Heart left ventricle (tissue), 16 donors: ENCODE data around the gene SIRPB2. TPM values are rescaled to one million over a fixed set of nuclear protein-coding genes. Genes with fewer than 3 reads are reported as not detected.
A peak's percentile ranks its signal among the peaks of the same experiment; 100 is the strongest.

Experiments
- ATAC-seq, 4 donors: fragments of 200-7000 bp; cut with Tn5 transposase; one replicate each; pipeline ENCODE4 v1.9.1; 2020 to 2022; ENCODE audit warnings: moderate library complexity in 4 of 4, mild to moderate bottlenecking in 3 of 4, moderate number of reproducible peaks in 1 of 4
- DNase-seq, 5 donors: peaks; one replicate each; pipeline ENCODE4 v3.0.0-alpha.2; 2020
- H3K27ac ChIP-seq, 12 donors: fragments of 200-600 bp; sonication (generic) in 4 of 12; one replicate each; pipeline versions ENCODE4 v1.5.0 to v1.8.0; 2016 to 2022; ENCODE audit warnings: mild to moderate bottlenecking in 2 of 12
- H3K27me3 ChIP-seq, 9 donors: fragments of 200-600 bp; sonication (generic) in 2 of 9; one replicate each; pipeline versions ENCODE4 v1.5.1 to v1.8.0; 2016 to 2022; ENCODE audit warnings: mild to moderate bottlenecking in 3 of 9
- H3K36me3 ChIP-seq, 9 donors: fragments of 200-600 bp; sonication (generic) in 2 of 9; one replicate each; pipeline versions ENCODE4 v1.5.0 to v1.8.0; 2018 to 2022; ENCODE audit warnings: mild to moderate bottlenecking in 2 of 9
- H3K4me1 ChIP-seq, 12 donors: fragments of 200-600 bp; sonication (generic) in 4 of 12; one replicate each; pipeline versions ENCODE4 v1.5.0 to v1.8.0; 2016 to 2022; ENCODE audit warnings: mild to moderate bottlenecking in 3 of 12
- H3K4me3 ChIP-seq, 12 donors: fragments of 200-600 bp; sonication (generic) in 4 of 12; one replicate each; pipeline versions ENCODE4 v1.5.0 to v1.8.0; 2017 to 2022; ENCODE audit warnings: mild to moderate bottlenecking in 9 of 12, moderate library complexity in 4 of 12
- H3K9me3 ChIP-seq, 12 donors: fragments of 200-600 bp; sonication (generic) in 4 of 12; one replicate each; pipeline versions ENCODE4 v1.5.0 to v1.8.0; 2016 to 2022; ENCODE audit warnings: mild to moderate bottlenecking in 1 of 12
- CTCF ChIP-seq, 12 donors: fragments of 200-600 bp; sonication (generic) in 4 of 12; IDR thresholded peaks; one replicate each; pipeline versions ENCODE4 v1.5.0 to v1.8.0; 2018 to 2022; ENCODE audit warnings: antibody characterized with exemption in 12 of 12, mild to moderate bottlenecking in 5 of 12
- POLR2A ChIP-seq, 2 donors: fragments of 450-650 bp; IDR thresholded peaks; one replicate each; pipeline ENCODE4 v1.6.1; 2017; ENCODE audit warnings: antibody characterized with exemption in 2 of 2, mild to moderate bottlenecking in 2 of 2, moderate library complexity in 2 of 2
- WGBS, 4 donors: extraction: QIAGEN DNeasy Blood & Tissue Kit in 2 of 4; methylation state at CpG; one replicate each; pipeline versions ENCODE4 v1.1.5 to v1.1.7; 2013 to 2018; 5-methylcytosine and 5-hydroxymethylcytosine counted together
- intact Hi-C, 10 donors: fragments of 100-400 bp; cut with DNase I; formaldehyde crosslinking; loops; one replicate each; pipeline versions ENCODE4 v1.11.1 to v1.14.2; 2022
- polyA plus RNA-seq, 2 donors: library from polyadenylated mRNA; stranded (reverse); fragments of 200-250 nt; gene quantifications; one replicate each; pipeline ENCODE4 v1.2.3, GENCODE V29; 2013
- total RNA-seq, 9 donors: library from RNA; depleted of rRNA in 2 of 9; stranded (reverse); fragments of >200 nt in 2 of 9; fragmentation: NEBNext Ultra II Directional in 3 of 9; extraction: Animal tissue kit (Norgen Biotek cat#: 25700) in 3 of 9; gene quantifications; one replicate each; pipeline versions ENCODE4 v1.1.0 to v1.2.4, GENCODE V29; 2016 to 2023
- donor health status: ischemic (EF 13 %, LVEDD 7.1; RV severe dilation, severe dysfunction).
- donor health status: healthy with polysubstance abuse.
- donor health status: DM: no; HTN: yes; CAD: no.
- donor health status: DM: no; HTN: no; CAD: no.
- donor health status: ischemic (EF 25% LVEDD 6.9; RV normal size, moderate dysfunction).
- donor health status: ischemic (EF 25% LVEDD 5.7; RV mildly dilated, moderate dysfunction).
- donor health status: healthy.
- donor health status: DM: yes; HTN: yes; CAD: no.
- donor health status: ischemic (EF 35%, LVEDD 5.7; RV mildly dilated, moderate dysfunction).
- donor health status: nonischemic (EF 11% LVEDD 7.7; RV severe dilation, severe dysfunction).
- donor health status: DM: yes; HTN: yes; CAD: no.
- donor health status: PGD.
- donor health status: ischemic (EF 29% LVEDD 5.4; RV normal size, mild dysfunction).
- donor health status: nonischemic (EF 23%, LVEDD 6.1; RV moderate dilation, normal function).

Gene SIRPB2
- total and polyA plus RNA-seq, 11 donors: 0.74 to 11.9 (median 2.1) TPM

GRCh38 chr20:1466211-1467081, 24.8 kb downstream of the SIRPB2 start, which contains the start of gene NSFL1C:
Gene NSFL1C, minus strand, starts transcription at chr20:1466849. Its CDS starts 25 bp downstream, at chr20:1466824.
- peaks cover 5 to 69% (median 28%) of the 10 kb centered on the region in 12 donors for H3K4me1 ChIP-seq
- H3K36me3 ChIP-seq: peaks cover 0 to 40% (median 22%) of the 10 kb centered on the region in 9 donors
- intact Hi-C loops: loop anchor here in 5 of 10 donors (2.0 to 10.0 kb wide), 5 partner anchors 74 to 662 kb away; partner anchors contain the start of genes PSMF1 (in 3 of the 5) and FKBP1A (in 2 of the 5)
- 0 to 1% (median 1%) methylated on average over 46 to 104 of the region's 104 CpGs for WGBS, 4 donors
- H3K9me3 ChIP-seq: no peaks in the 10 kb centered on the region
- TF ChIP-seq CTCF (IDR thresholded peaks at IDR 0.05) (peak in 11 of 12 donors; percentile 88 to 100 (median 98)), POLR2A (IDR thresholded peaks at IDR 0.05) (peak in 1 of 2 donors; percentile 65)
- no peaks in the 10 kb centered on the region for H3K27me3 ChIP-seq
- peak within 1 kb of the TSS; percentile 80 to 96 (median 89) for H3K27ac ChIP-seq
- DNase-seq (peak; percentile 95 to 97 (median 97)), ATAC-seq (peak; percentile 90 to 98 (median 96))
- H3K4me3 ChIP-seq: peak within 1 kb of the TSS; percentile 73 to 99 (median 92)

- H3K36me3 ChIP-seq: peaks cover 0 to 48% (median 30%) of the 10 kb centered on the region in 9 donors
- H3K4me1 ChIP-seq: peaks cover 5 to 65% (median 28%) of the 10 kb centered on the region in 12 donors
- no peaks in the 10 kb centered on the region for H3K9me3 ChIP-seq
- DNase-seq (no peak), ATAC-seq (no peak)
- 42 to 43% (median 43%) methylated on average over 12 of the region's 12 CpGs for WGBS, 4 donors
- no peaks in the 10 kb centered on the region for H3K27me3 ChIP-seq
- peak overlapping the region; percentile 73 to 99 (median 92) for H3K4me3 ChIP-seq
- TF ChIP-seq CTCF (IDR thresholded peaks at IDR 0.05) (no peak), POLR2A (IDR thresholded peaks at IDR 0.05) (no peak)
- intact Hi-C loops: loop anchor here in 5 of 10 donors (2.0 to 10.0 kb wide), 5 partner anchors 73 to 661 kb away; partner anchors contain the start of genes PSMF1 (in 3 of the 5) and FKBP1A (in 2 of the 5)
- peak overlapping the region in 11 of 12 donors; percentile 83 to 96 (median 90) for H3K27ac ChIP-seq
These were observed 25.6 kb downstream of the SIRPB2 start for GRCh38 chr20:1465470-1466210.

- TF ChIP-seq CTCF (IDR thresholded peaks at IDR 0.05) (no peak), POLR2A (IDR thresholded peaks at IDR 0.05) (no peak)
- Histone ChIP-seq H3K27ac (no peak overlapping the region), H3K4me1 (peaks cover 5 to 52% (median 26%) of the 10 kb centered on the region in 12 donors), H3K9me3 (no peaks in the 10 kb centered on the region), H3K36me3 (peaks cover 0 to 63% (median 46%) of the 10 kb centered on the region in 9 donors), H3K4me3 (no peak overlapping the region), H3K27me3 (no peaks in the 10 kb centered on the region)
- DNase-seq: no peak
- no peak for ATAC-seq
- intact Hi-C loops: loop anchor here in 2 of 10 donors (10.0 kb wide), 2 partner anchors 339 to 659 kb away; no protein-coding TSS in a partner anchor
- 89 to 96% (median 95%) methylated on average over 8 to 9 of the region's 9 CpGs for WGBS, 4 donors
These were observed 27.1 kb downstream of the SIRPB2 start for GRCh38 chr20:1463971-1464570.
